Cardiac fibroblast (primary cell): ENCODE measurements around the gene MLYCD.

Experiments used
- DNase-seq, 2 donors: peaks; one replicate each; pipeline versions ENCODE4 v3.0.0 to v3.0.0-alpha.2; 2010; ENCODE audit warnings: low read depth in 2 of 2
- H3K4me3 ChIP-seq, 2 donors: replicated peaks in 1 of 2; 1 replicate in 1 of 2; 2 replicates in 1 of 2; pipeline ENCODE4 v1.5.1; 2011; ENCODE audit warnings: low read depth in 2 of 2, low read length in 2 of 2, mild to moderate bottlenecking in 2 of 2, moderate library complexity in 1 of 2
- CTCF ChIP-seq: IDR thresholded peaks from one replicate; pipeline ENCODE4 v1.5.1; 2011; ENCODE audit warnings: low read depth, mild to moderate bottlenecking, low read length, inconsistent platforms

Gene MLYCD

GRCh38 chr16:83912519-83913244 is 13.8 kb downstream of the MLYCD start:
- TF ChIP-seq CTCF = no peak
- H3K4me3 ChIP-seq = no peak overlapping the region
- DNase-seq = no peak

GRCh38 chr16:83913245-83913633 is 14.3 kb downstream of the MLYCD start:
- no peak overlapping the region for H3K4me3 ChIP-seq
- TF ChIP-seq CTCF = no peak
- DNase-seq = peak in 1 of 2 donors; percentile 54

- H3K4me3 ChIP-seq = no peak overlapping the region
- no peak for TF ChIP-seq CTCF
- no peak for DNase-seq
Observed at GRCh38 chr16:83914091-83914710, 15.3 kb downstream of the MLYCD start.

- DNase-seq = no peak
- no peak for TF ChIP-seq CTCF
- H3K4me3 ChIP-seq = no peak overlapping the region
Observed at GRCh38 chr16:83915081-83915480, 16.2 kb downstream of the MLYCD start.

- DNase-seq = no peak
- TF ChIP-seq CTCF = no peak
- no peak overlapping the region for H3K4me3 ChIP-seq
Observed at GRCh38 chr16:83915491-83915890, 16.6 kb downstream of the MLYCD start.

- TF ChIP-seq CTCF = no peak
- no peak for DNase-seq
Observed at GRCh38 chr16:83917152-83918120, 18.5 kb downstream of the MLYCD start.

More at GRCh38 chr16:83917152-83918120, 18.5 kb downstream of the MLYCD start:
- H3K4me3 ChIP-seq = no peak overlapping the region
